ENCODE measurements around the gene ARHGEF26.

The ARHGEF26 gene

DNA sequence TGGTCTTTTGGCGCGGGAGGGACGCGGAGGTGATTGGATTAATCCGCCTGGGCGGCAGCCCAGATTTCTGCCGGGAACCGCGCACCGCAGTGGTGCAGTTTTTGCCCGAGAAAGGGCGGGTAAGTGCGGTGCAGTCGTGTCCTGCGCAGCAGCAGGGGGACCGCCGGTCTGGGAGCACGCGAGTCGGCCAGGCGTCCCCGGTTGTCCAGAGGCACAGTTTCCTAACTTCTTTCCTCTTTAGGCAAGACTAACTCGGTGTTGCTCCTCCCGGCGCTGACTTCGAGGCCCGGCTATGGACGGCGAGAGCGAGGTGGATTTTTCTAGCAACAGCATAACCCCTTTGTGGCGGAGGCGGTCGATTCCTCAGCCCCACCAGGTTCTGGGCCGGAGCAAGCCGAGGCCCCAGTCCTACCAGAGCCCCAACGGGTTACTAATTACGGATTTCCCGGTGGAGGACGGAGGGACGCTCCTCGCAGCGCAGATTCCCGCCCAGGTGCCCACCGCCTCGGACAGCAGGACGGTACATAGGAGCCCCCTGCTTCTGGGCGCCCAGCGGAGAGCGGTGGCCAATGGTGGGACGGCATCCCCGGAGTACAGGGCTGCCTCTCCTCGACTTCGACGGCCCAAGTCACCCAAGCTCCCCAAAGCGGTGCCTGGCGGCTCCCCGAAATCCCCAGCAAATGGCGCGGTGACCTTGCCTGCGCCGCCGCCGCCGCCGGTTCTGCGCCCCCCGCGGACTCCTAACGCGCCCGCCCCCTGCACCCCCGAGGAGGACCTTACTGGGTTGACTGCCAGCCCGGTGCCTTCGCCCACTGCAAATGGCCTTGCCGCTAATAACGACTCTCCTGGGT is 736 bp downstream of the ARHGEF26 start:
- no peak for DNase-seq

GRCh38 chr3:154122552-154122911 is 1.3 kb downstream of the ARHGEF26 start:
- DNase-seq, result no peak

GRCh38 chr3:154122912-154123559 is 1.8 kb downstream of the ARHGEF26 start:
- no peak for DNase-seq

DNA sequence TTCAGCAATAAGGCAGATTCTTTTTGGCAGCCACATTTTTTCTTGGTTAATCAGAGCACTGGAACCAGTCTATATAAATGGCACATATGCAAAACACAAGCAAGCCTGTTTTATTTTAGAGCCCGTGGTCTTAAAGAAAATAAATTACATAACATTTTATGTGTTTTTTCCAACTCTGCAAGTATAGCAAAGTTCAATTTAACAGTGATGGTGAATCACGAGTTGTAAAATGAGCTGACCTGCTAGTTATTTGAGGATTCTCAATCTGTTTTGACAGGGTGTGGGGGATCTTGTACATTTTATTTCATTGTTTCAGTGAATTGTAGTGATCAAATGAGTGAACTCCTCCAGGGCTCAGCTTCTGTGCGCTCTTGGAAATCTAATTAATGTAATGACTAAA is 2.7 kb downstream of the ARHGEF26 start:
- DNase-seq, result no peak

GRCh38 chr3:154125378-154126030 is 4.3 kb downstream of the ARHGEF26 start:
- DNase-seq, result no peak

- no peak for DNase-seq
These were observed 5.5 kb downstream of the ARHGEF26 start for GRCh38 chr3:154126651-154127050.

DNA sequence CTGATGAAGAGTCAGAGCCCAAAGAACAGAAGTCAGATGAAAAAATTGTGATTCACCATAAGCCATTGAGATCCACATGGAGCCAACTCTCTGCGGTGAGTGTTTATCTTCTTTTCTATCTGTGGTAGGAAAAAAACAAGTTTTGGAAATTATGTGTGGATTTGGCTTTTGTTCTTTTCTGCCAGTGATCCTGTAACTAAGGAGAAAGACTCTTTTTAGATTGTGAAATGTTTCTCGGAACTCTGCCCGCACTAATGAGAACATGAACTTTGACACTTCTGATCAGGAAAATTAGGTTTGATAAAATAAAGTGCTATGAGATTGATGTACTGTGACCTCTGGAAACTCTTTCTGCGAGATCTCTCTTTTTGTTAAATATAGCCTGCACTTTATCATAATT is 8.4 kb downstream of the ARHGEF26 start:
- no peak for DNase-seq

- no peak for DNase-seq
These were observed 9.3 kb downstream of the ARHGEF26 start for GRCh38 chr3:154130540-154130939.

- no peak for DNase-seq
These were observed 10.6 kb downstream of the ARHGEF26 start for GRCh38 chr3:154131830-154132229.

- DNase-seq, result no peak
These were observed 11.7 kb downstream of the ARHGEF26 start for GRCh38 chr3:154132777-154133375.

- no peak for DNase-seq
These were observed 14.5 kb downstream of the ARHGEF26 start for GRCh38 chr3:154135511-154136173.

GRCh38 chr3:154137036-154137435 is 15.8 kb downstream of the ARHGEF26 start:
- no peak for DNase-seq

GRCh38 chr3:154139996-154140436 is 18.8 kb downstream of the ARHGEF26 start:
- DNase-seq, result no peak

GRCh38 chr3:154142608-154143007 is 21.4 kb downstream of the ARHGEF26 start:
- DNase-seq, result no peak

GRCh38 chr3:154143873-154144272 is 22.7 kb downstream of the ARHGEF26 start:
- DNase-seq, result no peak

GRCh38 chr3:154144825-154145465 is 23.8 kb downstream of the ARHGEF26 start:
- DNase-seq, result no peak

DNA sequence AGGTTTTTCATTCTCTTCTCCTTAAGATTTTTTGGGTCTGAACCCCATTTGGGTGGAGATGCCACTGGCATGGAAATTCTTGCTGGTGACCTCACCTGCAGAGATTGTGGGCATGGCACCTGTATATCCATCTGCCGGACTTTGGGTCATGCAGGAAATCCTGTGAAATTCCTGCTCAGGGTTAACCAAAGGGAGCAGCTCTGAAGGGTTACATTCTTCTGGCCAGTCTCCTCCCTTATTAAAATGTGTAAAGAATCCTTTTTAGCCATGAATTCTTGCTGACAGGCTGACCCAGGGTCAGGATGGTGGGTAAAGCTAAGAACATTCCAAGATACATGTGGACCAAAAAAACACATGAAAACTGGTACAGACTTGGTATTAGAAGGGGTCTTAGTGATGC is 27.4 kb downstream of the ARHGEF26 start:
- DNase-seq, result no peak

GRCh38 chr3:154149286-154149685 is 28.1 kb downstream of the ARHGEF26 start:
- DNase-seq, result no peak

GRCh38 chr3:154151969-154152368 is 30.8 kb downstream of the ARHGEF26 start:
- DNase-seq, result no peak

GRCh38 chr3:154152741-154153140 is 31.6 kb downstream of the ARHGEF26 start:
- no peak for DNase-seq

- DNase-seq, result no peak
These were observed 35.3 kb downstream of the ARHGEF26 start for GRCh38 chr3:154156530-154156929.

DNA sequence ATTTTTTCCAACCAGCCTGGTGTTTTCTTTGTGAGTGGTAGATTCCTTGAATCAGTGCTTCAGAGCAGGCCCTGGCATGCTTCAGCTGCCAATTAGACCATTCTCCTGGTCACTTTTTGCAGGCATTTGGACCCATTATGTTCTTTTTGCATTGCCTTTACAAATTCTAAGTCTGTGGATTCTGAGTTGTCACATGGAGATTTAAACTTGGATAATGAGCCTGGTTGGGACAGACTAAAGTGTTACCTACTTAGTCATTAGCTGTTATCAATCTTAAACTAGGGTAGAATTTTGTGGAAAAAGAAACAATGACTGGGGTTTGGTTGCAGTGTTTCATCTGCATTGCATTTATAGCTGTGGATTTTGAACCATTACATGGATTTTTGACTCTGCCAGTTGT is 40.6 kb downstream of the ARHGEF26 start:
- DNase-seq, result no peak
